Gastrocnemius medialis (tissue), 4 donors: ENCODE data around the gene ST6GALNAC1. TPM values are rescaled to one million over a fixed set of nuclear protein-coding genes. Genes with fewer than 3 reads are reported as not detected.

ENCODE experiments used
- ATAC-seq, 2 donors: fragments of 150-250 bp; one replicate each; pipeline ENCODE4 v1.9.1; 2016
- DNase-seq, 2 donors: peaks; one replicate each; pipeline ENCODE4 v3.0.0-alpha.2; 2019
- H3K27ac ChIP-seq, 4 donors: fragments of 200-600 bp; sonication (generic); 1 replicate in 1 of 4; 2 replicates in 3 of 4; pipeline ENCODE4 v1.5.1; 2016 to 2018; ENCODE audit warnings: mild to moderate bottlenecking in 2 of 4, moderate library complexity in 1 of 4
- H3K27me3 ChIP-seq, 3 donors: fragments of 200-600 bp; sonication (generic) in 2 of 3; 1 replicate in 1 of 3; 2 replicates in 2 of 3; pipeline versions ENCODE4 v1.5.1 to v1.6.0; 2016 to 2019; ENCODE audit warnings: mild to moderate bottlenecking in 1 of 3, moderate library complexity in 1 of 3
- H3K36me3 ChIP-seq, 2 donors: fragments of 200-600 bp; sonication (generic) in 1 of 2; one replicate each; pipeline ENCODE4 v1.5.1; 2017 to 2018
- H3K4me1 ChIP-seq, 2 donors: fragments of 200-600 bp; sonication (generic) in 1 of 2; one replicate each; pipeline ENCODE4 v1.5.1; 2016 to 2017; ENCODE audit warnings: mild to moderate bottlenecking in 2 of 2
- H3K4me3 ChIP-seq, 4 donors: fragments of 200-600 bp; sonication (generic) in 3 of 4; 1 replicate in 1 of 4; 2 replicates in 3 of 4; pipeline ENCODE4 v1.5.1; 2016 to 2019; ENCODE audit warnings: mild to moderate bottlenecking in 2 of 4
- H3K9me3 ChIP-seq, 3 donors: fragments of 200-600 bp; sonication (generic) in 2 of 3; 1 replicate in 1 of 3; 2 replicates in 2 of 3; pipeline ENCODE4 v1.5.1; 2016 to 2019
- POLR2A ChIP-seq, 2 donors: fragments of 450-650 bp; IDR thresholded peaks; one replicate each; pipeline ENCODE4 v1.6.1; 2017; ENCODE audit warnings: antibody characterized with exemption in 2 of 2, mild to moderate bottlenecking in 2 of 2, moderate library complexity in 2 of 2
- in situ Hi-C, 4 donors: fragments of 200-750 bp; cut with MboI; loops; one replicate each; pipeline versions ENCODE4 v1.15.0 to v1.8.0; 2017; ENCODE audit warnings: low sequenced_read_pairs in 4 of 4
- intact Hi-C: fragments of 100-400 bp; cut with DNase I; formaldehyde crosslinking; loops from one replicate; pipeline ENCODE4 v1.15.1; 2023; ENCODE audit warnings: low total_unique reads
- total RNA-seq, 4 donors: library from RNA; depleted of rRNA; stranded (reverse); fragments of >200 nt; gene quantifications; one replicate each; pipeline versions ENCODE4 v1.1.0 to v1.2.3, GENCODE V29; 2016
- TF ChIP-seq, protein P1 (sequence below), 5 experiments: fragments of 450-650 bp in 3 of 5; fragments of 200-600 bp in 2 of 5; sonication (generic) in 2 of 5; IDR thresholded peaks in 4 of 5; conservative IDR thresholded peaks in 1 of 5; 1 replicate in 4 of 5; 2 replicates in 1 of 5; pipeline ENCODE4 v1.5.1; 2016 to 2019; ENCODE audit warnings: antibody characterized with exemption in 5 of 5, mild to moderate bottlenecking in 3 of 5, moderate library complexity in 3 of 5

Gene ST6GALNAC1
- total RNA-seq, 4 donors from 2014 or later, result 1.5 to 4.3 (median 2.0) TPM

DNA sequence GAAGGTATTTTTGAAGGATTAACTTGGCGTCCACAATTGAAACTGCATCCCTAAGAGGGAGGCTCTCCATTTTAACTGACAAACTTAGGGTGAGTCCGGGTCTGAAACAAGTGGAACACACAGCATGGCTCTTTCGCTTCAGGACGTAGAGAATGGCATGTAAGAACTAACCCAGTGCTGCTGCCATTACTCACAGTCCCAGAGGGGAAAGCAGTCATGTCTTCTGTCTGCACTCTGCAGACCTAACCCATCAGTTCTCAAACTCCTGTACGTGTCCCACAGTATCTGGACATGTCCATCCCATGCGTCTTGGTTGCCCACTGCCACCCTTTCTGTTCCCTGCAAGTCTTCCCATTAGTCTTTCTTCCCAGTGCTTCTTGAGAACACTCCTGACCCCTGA, 563 bp downstream of the ST6GALNAC1 start:
- ATAC-seq (no peak), DNase-seq (no peak)
- TF ChIP-seq POLR2A (IDR thresholded peaks at IDR 0.05), result no peak
- TF ChIP-seq, protein P1, sequence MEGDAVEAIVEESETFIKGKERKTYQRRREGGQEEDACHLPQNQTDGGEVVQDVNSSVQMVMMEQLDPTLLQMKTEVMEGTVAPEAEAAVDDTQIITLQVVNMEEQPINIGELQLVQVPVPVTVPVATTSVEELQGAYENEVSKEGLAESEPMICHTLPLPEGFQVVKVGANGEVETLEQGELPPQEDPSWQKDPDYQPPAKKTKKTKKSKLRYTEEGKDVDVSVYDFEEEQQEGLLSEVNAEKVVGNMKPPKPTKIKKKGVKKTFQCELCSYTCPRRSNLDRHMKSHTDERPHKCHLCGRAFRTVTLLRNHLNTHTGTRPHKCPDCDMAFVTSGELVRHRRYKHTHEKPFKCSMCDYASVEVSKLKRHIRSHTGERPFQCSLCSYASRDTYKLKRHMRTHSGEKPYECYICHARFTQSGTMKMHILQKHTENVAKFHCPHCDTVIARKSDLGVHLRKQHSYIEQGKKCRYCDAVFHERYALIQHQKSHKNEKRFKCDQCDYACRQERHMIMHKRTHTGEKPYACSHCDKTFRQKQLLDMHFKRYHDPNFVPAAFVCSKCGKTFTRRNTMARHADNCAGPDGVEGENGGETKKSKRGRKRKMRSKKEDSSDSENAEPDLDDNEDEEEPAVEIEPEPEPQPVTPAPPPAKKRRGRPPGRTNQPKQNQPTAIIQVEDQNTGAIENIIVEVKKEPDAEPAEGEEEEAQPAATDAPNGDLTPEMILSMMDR (IDR thresholded peaks at IDR 0.05 in 4 of 5, conservative IDR thresholded peaks at IDR 0.05 in 1 of 5), result no peak
- H3K4me3 ChIP-seq, result no peak overlapping the region
- H3K4me1 ChIP-seq, result peaks cover 0 to 3% of the 10 kb centered on the region in 2 donors
- no peak overlapping the region for H3K27ac ChIP-seq
- in situ Hi-C loops (no loop called here), intact Hi-C loops (no loop called here)
- H3K27me3 ChIP-seq, result no peaks in the 10 kb centered on the region
- H3K9me3 ChIP-seq, result no peaks in the 10 kb centered on the region
- no peaks in the 10 kb centered on the region for H3K36me3 ChIP-seq

DNA sequence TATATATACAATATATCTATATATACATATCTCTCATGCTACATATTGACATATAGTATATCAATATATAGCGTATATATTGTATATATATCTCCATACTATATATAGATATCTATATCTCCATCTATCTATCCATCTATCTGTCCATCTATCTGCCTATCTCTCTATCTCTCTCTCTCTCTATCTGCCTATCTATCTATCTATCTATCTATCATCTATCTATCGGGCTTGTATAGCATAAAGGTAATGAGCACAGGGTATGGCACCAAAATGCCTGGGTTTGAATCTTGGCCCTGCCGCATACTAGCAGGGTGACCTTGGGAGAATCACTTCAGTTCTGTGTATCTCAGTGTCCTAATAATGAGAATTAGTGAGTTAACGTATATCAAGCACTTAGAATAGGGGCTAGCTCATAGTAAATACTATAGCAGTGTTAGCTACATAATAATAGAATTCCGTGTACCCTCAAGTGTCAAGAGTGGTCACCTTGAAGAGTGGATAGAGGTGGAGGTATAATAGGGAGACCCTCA, 1.5 kb downstream of the ST6GALNAC1 start:
- Histone ChIP-seq H3K4me3 (no peak overlapping the region), H3K36me3 (no peaks in the 10 kb centered on the region), H3K27me3 (no peaks in the 10 kb centered on the region), H3K9me3 (no peaks in the 10 kb centered on the region), H3K27ac (no peak overlapping the region), H3K4me1 (peaks cover 0 to 3% of the 10 kb centered on the region in 2 donors)
- intact Hi-C loops, result no loop called here
- TF ChIP-seq POLR2A (IDR thresholded peaks at IDR 0.05), result no peak
- TF ChIP-seq, protein P1 (IDR thresholded peaks at IDR 0.05 in 4 of 5, conservative IDR thresholded peaks at IDR 0.05 in 1 of 5), result no peak
- DNase-seq, result no peak
- ATAC-seq, result no peak
- in situ Hi-C loops, result no loop called here

DNA sequence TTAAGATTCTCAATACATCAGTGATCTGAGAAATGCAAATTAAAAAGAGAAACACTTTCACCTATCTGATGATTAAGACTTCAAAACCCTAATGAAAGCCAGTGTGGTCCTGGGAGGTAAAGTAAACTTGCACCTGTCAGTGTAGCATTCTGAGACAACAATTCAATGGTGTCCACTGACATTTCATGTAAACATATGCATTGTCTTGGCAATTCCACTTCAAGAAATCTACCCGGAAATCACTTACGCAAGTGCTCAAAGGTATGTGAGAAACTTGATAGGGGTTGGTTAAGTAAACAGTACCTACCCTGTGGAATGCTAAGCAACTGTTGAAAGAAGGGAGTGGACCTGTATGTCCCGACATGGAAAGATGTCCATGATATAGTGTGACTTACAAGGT, 2.1 kb downstream of the ST6GALNAC1 start:
- no peaks in the 10 kb centered on the region for H3K9me3 ChIP-seq
- intact Hi-C loops (no loop called here), in situ Hi-C loops (no loop called here)
- no peaks in the 10 kb centered on the region for H3K36me3 ChIP-seq
- ATAC-seq, result no peak
- TF ChIP-seq POLR2A (IDR thresholded peaks at IDR 0.05), result no peak
- TF ChIP-seq, protein P1 (IDR thresholded peaks at IDR 0.05 in 4 of 5, conservative IDR thresholded peaks at IDR 0.05 in 1 of 5), result no peak
- H3K27me3 ChIP-seq, result no peaks in the 10 kb centered on the region
- H3K4me1 ChIP-seq, result peaks cover 0 to 3% of the 10 kb centered on the region in 2 donors
- no peak for DNase-seq
- no peak overlapping the region for H3K4me3 ChIP-seq
- H3K27ac ChIP-seq, result no peak overlapping the region

DNA sequence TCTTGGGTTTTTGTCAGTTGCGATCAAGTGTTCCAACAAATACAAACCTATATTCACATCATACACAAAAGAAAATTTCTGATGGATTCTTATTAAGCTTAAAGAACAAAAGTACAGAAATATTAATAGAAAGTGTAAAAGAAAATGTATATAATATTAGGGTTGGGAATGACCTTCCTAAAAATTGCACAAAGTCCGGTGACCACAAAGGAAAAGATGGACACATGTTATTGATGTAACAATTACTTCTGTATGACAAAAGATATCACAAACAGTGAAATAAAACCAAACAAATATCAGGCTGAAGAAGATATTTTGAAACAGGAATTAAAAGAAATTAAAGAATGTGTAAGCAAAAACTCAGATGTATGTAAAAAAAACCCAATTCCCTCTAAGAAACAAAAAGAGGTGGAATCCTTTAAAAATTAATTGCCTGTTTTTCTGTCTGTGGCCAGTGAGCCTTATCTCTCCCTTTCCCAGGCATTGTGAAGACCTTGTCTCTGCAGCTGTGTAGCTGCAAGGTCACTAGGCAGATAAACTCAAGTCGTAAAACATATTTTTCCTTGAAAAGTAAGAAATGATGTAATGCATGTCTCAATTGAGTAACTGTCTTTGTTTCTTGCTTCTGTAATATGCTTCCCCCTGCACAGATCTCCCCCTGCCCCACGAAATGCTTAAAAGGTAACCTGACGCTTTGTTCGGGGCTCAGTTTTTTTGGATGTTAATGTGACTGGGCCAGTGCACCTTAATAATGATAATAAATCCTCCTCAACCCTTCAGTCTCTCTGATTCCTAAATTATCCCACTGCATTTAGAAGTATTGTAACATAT, 2.8 kb downstream of the ST6GALNAC1 start:
- ATAC-seq (no peak), DNase-seq (no peak)
- intact Hi-C loops, result no loop called here

More for the DNA sequence above, 2.8 kb downstream of the ST6GALNAC1 start:
- Histone ChIP-seq H3K27ac (no peak overlapping the region), H3K4me1 (peaks cover 0 to 3% of the 10 kb centered on the region in 2 donors), H3K36me3 (no peaks in the 10 kb centered on the region), H3K4me3 (no peak overlapping the region), H3K27me3 (no peaks in the 10 kb centered on the region), H3K9me3 (no peaks in the 10 kb centered on the region)
- in situ Hi-C loops, result no loop called here
- TF ChIP-seq, protein P1 (IDR thresholded peaks at IDR 0.05 in 4 of 5, conservative IDR thresholded peaks at IDR 0.05 in 1 of 5), result no peak
- TF ChIP-seq POLR2A (IDR thresholded peaks at IDR 0.05), result no peak
